Stimulated activated CD8-positive, alpha-beta memory T cell treated with anti-CD3 and anti-CD28 coated beads, Interleukin-7, amount 100 ng/mL, for 4 hours (primary cell): ENCODE measurements around the gene ACY1.

Experiments
- DNase-seq, 2 donors: peaks; one replicate each; pipeline ENCODE4 v3.0.0-alpha.2; 2020; ENCODE audit warnings: low read depth in 2 of 2

ACY1 gene

DNA sequence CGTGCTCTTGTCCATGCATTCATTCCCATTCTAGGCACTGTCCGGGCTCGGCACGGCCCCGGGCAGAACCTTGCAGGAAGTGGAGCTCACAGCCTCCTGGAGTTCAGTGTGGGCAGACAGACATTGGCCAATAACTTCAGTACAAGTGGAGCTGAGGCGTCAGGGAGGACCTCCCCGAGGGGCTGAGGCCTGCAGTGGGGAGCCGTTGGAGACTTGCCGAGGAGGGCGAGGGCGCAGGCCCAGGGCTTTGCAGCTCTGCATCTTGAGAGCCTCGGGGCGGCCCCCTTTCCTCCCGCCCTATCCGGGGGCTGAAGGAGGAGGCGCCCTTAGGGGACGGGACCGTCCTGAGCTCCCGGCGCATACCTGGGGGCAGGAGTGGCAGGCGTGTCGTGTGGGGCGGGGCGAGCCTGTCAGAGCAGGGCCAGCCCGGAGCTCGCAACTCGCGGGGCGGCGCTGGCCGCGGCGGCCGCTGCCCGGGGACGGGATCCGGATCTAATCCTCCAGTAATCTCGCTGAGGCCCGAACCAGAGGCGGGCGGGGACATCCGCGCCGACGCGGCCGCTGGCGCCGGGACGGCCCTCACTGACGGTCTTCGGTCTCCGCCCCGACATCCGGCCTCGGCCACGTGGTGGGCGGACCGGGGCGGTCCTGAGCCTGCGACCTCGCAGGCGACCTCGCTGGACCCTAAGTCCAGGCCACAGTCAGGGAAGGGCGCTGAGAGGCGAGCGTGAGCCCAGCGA, at the start of gene ACY1:
Gene ACY1 (plus strand): TSS at position 698 of the 740 bp plus-strand sequence. CDS start 530 bp downstream, outside the sequence.
- peak; percentile 54 to 71 for DNase-seq

DNA sequence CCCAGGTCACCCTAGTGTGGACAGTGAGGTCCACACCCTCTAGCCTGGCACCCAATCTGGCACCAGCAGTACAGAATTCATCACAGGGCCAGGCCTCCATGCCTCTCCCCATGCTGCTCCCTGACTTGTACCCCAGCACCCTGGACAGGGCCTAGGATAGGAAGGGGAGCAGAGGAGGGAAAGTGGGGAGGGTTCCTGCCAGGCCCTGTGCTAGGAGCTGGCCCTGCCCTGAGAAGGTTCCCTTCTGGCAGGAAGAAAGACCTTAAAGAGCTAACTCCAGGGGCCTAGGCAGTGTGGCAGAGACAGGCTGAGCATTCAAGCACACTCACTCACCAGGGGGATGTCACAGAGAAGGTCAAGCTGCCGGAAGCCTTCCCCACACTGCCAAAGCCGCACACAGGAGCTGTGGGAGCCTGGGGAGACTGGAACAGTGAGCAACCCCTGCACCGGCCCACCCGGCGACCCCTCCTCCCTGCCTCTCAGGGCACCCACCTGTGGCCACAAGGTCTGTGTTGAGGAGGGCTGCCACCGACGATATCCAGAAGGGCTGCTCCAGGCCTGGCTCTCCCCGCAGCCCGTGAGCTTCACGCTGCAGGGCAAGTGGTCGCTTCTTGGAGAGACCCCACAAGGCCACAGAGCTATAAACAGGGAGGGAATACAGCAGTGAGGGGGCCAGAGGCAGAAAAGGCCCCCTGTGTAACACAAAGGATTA, 49.0 kb upstream of the ACY1 start:
- no peak for DNase-seq

DNA sequence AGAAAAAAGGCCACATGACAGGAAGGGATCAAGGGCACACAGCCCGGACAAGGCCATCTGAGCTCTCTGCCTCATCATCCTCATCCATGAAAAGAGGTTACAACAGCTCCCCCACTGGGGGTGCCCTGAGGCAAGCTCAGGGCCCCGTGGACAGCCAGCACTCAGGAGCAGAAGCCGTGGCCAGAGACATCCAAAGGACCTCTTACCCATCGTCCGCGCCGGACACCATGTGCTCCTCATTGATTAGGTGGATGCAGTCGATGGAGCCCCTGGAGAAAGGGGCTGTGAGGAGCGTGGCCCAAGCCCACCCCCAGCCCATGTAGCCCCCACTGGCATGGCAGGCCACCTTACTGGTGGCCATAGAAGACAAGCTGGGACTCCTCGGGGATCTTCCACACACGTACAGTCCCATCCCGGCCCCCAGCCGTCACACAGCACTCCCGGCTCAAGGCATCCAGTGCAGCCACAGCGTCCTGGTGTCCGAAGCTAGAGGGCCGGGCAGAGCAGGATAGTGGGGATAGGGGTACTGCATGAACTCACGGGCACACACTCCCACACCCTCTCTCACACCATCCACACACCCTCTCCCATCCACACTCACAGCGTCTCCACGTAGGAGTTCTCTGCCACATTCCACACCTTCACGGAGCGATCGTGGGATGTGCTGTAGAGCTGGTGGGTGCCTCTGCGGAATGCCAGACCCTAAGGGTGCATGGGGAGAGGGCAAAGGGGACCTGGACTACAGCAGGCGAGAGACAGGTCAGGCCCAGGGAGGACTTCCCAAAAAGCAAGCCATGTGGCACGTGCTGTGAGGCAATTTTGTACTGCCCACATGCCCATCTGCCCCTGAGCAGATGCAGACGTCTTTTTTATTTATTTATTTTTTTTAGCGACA, 48.1 kb upstream of the ACY1 start:
- no peak for DNase-seq

DNA sequence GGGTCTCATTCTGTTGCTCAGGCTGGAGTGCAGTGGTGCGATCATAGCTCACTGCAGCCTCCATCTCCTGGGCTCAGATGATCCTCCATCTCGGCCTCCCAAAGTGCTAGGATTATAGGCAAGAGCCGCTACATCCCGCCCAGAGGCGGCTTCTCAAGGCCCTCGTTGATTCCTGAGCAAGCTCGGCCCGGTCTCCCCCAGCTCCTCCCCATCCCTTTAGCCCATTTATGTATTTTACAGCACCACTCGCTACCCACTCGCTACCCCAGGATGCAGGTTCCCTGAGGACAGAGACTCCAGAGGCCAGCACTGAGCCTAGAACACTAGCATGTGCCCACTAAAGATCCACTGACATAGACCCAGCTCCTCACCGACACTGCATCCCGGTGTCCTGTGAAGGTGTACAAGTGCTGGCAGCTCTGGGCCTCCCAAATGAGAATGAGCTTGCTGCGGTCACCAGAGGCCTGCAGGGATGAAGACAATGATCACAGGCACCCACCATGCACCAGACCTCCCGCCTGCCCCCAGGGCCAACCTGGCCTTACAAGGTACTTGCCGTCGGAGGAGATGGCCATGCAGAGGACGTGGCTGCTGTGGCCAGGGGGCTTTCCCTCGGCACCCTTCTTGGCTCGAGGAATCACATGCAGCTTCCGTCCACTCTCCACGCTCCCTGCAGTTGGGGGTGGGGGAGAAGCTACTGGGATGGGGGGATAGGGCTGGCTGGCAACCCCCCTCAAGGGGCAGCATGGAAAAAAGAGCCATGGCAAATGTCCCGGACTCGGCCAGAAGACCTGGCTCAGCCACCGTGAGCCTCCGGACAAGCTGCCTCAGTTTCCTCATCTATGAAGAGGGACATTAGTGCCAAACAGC, 47.2 kb upstream of the ACY1 start:
- DNase-seq = no peak

DNA sequence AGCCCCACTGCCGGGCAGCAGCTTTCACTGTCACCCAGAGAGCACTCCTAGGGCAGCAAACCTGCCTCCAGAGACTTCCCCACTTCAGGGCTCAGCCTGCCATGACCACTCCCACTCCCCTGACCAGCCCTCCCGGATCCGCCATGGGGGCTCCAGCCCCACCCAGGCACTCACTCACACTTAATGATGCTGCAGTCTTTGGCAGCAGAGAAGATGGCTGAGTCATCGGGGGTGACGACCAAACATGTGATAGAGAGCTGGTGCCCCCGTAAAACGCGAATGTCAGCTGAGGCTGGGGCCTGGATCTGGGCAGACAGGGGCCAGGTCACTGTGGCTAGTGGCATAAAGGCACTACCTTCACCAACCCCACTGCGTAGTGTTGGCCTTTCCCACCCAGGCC, 46.3 kb upstream of the ACY1 start:
- DNase-seq = no peak

DNA sequence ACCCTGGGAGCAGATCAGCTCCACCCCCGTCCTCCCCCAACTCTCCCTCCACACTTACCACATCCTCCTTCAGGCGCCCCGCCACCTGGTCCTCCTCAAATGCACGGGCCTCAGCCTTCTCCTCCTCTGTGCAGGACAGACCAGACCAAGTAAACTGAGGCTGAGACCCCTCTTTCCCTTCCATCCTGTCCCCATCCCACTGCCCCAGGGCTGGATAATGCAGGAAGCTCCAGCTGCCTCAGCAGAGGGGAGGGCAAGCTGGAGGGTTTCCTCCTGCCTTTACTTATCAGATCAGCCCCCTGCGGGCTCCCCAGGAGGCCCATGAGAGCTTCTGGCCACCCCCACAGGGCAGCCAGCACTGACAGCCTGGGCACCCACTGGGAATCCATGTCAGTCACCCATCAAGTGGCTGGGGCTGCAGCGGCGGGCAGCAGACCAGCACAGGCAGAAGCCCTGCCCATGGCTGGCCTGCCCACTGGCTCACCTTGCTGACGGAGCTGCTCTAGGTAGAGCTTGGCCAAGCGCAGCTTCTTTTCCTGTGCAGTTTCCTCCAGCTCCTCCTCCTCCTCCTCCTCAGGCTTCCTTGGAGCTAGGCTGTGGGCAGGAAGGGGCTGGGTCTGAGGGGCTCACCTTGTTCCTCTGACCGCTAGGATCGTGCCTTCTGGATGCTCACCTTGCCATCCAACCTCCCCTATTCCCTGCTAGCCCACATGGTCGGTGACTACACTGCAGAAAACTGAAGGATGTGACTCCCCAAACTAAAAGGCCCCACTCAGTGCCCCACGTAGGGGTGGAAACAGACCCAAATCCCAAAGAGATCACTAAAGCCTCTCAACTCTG, 45.5 kb upstream of the ACY1 start:
- no peak for DNase-seq

DNA sequence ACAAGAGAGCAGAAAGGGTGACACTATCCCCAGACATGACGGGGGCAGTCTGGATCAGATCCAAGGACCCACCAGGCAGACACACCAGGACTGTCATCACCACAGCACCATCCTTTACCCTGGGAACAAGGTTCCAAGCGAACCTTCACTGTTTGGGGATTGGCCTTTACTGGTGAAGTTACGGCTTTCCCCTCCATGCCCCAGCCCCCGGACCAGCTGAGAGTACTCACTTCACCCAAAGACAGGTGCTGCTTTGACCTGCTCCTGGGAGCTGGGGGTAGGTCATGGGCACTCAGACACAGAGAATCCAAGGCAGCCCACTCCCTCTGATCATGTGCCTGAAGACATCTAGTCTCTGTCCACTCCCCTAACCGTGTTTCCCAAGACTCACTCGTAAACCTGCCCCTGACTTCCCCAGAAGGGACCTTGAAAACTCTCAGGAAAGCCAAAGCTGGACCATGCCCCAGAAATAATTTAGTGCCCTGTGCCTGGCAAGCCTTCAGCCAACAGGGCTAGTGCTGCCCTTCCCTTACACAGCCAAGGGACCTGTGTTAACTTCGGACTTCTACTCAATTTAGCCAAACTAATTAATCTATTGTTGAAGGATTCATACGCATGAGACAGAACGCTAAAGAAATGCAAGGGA, 44.4 kb upstream of the ACY1 start:
- no peak for DNase-seq

DNA sequence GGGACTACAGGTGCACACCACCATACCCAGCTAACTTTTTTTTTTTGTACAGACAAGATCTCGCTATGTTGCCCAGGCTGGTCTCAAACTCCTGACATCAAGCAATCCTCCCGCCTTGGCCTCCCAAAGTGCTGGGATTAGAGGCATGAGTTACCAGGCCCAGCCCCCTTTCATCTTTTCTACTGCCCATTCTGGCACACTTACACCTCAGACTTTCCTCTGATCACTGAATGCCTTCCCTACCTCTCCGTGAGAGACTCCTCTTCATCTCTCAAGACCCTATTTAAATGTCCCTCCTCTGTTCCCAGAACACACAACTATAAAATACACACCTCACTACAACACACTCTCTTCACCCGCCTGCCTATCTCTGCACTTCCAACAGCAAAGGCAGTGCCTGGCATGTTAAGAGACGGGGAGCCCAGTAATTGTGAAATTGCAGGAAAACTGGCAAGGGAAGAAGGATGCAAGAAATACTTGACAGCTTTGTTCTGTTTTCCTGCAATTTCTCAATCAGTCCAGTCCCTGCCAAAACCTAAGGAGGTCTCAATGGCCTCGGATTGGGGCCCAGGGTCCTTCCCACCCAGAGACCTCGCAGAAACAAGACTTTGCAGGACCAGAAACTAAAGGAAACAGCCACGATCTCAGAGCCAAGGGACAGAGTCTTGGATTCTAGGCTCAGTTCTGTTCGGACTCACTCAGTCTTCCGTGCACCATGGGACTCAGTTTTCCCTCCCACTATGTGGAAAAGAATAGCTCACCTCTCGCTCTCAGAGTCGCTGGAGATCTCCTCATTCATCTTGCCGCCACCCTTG, 42.5 kb upstream of the ACY1 start:
- DNase-seq = no peak

DNA sequence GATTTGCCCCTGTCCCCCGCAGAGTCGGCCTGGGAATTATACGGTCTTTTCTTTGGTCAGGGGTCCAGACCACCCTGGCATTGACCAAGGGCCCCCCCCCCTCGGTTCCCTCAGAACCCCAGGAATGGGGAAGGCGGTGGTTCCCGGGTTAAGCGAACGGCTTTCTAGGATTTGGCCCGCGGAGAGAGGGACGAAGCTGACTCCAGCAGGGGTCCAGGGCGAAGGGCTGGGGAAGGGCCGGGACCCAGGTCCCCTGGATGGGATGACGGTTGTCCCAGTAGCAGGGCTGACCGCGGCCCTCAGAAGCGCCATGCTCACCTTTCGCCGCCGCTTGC, 41.9 kb upstream of the ACY1 start:
- DNase-seq = no peak

DNA sequence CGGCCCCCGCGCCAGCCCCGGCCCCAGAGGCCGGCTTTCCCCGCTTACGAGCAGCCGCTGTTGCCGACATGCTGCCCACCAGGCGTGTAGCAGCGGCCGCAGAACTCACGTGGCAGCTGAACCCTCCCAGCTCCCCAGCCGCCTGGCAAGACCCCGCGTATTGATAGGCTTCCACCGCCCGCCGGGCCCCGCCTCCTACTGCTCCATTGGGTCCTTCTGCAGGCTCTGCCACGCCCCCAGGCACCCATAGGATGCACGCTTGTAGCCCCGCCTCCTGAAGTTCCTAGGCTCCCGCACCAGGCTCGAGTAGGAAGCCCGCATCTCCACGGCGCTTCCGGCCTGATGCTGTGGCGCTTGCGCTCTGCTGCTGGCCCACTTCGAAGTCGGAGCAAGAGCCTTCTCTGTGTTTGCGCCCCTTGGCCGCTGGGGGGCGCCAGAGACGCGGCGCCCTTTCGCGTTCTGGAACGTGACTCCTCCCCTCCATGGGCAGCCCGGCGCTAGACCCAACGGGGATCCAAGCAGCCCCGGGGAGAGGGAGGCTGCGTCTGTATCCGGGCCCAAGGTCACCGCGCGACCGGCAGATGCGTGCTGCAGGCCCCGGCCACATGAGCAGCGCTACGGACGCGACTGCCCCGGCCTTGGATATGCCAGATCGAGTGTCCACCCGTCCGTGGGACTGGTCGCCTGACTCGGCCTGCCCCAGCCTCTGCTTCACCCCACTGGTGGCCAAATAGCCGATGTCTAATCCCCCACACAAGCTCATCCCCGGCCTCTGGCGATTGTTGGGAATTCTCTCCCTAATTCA, 41.3 kb upstream of the ACY1 start, which contains the start of the genes PARP3 and RRP9:
Gene PARP3 (plus strand): TSS at position 566 of the 805 bp plus-strand sequence. CDS start 993 bp downstream, outside the sequence.
Gene RRP9 (minus strand): TSS at position 107 of the 805 bp plus-strand sequence. CDS start 37 bp downstream, at position 70.
- DNase-seq = peak; percentile 99 to 100

DNA sequence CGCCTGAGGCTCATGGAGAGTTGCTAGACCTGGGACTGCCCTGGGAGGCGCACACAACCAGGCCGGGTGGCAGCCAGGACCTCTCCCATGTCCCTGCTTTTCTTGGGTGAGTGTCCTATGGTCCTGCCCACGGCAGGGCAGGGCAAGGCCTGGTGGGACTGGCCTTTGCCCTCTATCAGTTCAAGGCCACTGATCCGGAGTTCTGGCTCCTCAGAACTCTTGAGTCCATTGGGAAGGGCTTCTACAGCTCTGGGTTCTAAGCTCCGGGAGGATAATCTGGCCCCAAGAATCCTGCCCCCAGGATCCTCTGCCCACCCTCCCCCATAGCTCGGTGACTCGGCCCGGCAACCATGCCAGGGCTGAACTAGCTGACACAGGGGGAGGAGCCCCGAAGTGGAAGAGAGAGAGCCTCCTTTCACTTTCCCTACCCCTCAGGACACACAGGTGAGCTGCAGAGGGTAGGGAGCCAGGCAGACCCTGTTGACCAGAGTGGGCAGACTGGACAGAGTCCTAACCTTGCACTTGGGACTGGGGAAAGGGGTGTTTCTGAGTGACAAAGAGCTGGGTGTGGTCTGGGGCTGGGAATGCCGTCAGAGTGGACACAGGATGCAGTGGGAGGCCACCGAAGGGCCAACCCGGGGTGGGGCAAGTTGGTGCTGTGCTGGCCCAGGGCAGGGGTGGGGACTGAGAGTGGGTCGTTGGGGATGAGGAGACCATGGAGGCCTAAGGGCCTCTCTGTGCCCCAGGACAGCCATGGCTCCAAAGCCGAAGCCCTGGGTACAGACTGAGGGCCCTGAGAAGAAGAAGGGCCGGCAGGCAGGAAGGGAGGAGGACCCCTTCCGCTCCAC, 40.5 kb upstream of the ACY1 start:
- peak; percentile 43 to 50 for DNase-seq

DNA sequence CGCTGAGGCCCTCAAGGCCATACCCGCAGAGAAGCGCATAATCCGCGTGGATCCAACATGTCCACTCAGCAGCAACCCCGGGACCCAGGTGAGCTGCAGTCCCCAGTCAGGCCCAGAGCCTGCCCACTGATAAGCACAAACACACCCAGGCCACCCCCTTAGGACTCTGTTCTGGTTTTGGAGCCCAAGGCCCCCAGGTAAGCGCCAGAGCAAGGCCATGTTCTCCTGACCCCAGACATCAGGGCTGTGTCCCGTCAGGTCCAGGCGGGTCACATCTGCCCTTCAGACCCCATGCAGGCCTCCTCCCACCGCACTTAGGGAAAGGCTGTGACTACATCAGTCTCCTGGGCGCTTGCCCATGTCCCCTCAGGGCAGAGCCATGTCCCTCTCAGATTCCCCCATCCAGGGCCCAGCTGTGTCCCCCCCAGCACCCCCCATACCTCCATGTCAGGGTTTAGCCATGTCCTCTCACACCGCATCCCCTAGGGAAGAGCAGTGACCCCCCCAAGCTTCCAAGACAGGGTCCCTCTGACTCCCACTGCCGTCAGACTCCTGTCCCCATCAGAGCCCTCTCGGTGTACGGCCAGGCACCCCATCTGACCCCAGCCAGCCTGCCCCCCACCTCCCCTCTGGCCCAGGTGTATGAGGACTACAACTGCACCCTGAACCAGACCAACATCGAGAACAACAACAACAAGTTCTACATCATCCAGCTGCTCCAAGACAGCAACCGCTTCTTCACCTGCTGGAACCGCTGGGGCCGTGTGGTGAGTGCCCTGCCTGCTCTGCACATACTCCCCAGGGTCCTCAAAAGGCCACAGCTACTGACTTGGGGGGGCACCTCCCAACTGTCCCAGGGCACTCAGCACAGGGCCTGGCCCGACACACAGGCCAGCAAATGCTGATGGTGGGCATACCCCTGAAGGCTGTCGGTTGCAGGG, 39.6 kb upstream of the ACY1 start:
- no peak for DNase-seq

DNA sequence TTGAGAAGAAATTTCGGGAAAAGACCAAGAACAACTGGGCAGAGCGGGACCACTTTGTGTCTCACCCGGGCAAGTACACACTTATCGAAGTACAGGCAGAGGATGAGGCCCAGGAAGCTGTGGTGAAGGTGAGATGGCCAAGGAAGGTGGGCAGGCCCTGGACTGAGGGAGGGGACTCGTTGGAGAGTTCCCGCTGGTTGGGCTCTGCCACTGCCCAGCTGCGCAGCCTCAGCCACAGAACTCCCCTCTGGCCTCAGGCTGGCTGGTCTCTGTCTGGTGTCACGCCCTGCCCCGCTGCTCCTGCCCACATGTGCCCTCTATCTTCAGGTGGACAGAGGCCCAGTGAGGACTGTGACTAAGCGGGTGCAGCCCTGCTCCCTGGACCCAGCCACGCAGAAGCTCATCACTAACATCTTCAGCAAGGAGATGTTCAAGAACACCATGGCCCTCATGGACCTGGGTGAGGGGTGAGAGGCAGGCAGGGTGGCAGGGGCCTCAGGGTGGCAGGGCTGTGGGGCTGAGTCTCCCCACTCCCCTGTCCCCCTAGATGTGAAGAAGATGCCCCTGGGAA, 38.8 kb upstream of the ACY1 start:
- no peak for DNase-seq

DNA sequence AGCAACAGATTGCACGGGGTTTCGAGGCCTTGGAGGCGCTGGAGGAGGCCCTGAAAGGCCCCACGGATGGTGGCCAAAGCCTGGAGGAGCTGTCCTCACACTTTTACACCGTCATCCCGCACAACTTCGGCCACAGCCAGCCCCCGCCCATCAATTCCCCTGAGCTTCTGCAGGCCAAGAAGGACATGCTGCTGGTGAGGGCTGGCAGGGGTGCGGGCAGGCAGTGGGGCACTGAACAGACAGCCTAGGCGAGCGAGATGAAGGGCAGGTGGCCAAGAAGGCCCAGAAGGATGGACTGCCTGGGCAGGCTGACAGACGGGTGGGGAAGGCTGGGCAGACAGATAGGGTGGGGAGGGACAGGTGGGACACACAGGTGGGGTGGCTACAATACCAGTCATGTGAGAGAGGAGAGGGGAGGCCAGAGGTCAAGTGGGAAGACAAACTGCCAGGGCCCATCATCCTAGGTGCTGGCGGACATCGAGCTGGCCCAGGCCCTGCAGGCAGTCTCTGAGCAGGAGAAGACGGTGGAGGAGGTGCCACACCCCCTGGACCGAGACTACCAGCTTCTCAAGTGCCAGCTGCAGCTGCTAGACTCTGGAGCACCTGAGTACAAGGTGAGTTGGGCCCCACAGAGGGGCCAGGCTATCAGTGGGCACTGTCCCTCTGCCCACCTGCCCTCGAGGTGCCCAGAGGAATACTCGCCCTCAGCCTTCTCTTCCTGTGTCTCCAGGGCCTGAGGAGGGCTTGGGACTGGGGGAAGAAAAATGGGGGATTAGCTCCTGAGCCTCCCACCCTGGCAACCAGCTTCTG, 38.1 kb upstream of the ACY1 start:
- no peak for DNase-seq
